GM18873 (cell line): Measurements from ENCODE around the gene OTUB1.
A peak's percentile ranks its signal among the peaks of the same experiment; 100 is the strongest.

Source experiments
- ATAC-seq: cut with Tn5 transposase; IDR thresholded peaks from one replicate; pipeline ENCODE4 v1.9.1; 2021; ENCODE audit warnings: mild to moderate bottlenecking, moderate library complexity, moderate number of reproducible peaks; ENCODE audit not compliant: unreplicated experiment, low FRiP score

OTUB1 gene

GRCh38 chr11:63974259-63975143 is 11.7 kb upstream of the OTUB1 start, which contains the start of gene COX8A:
Gene COX8A, plus strand, starts transcription at chr11:63974620. Its CDS starts 61 bp downstream, at chr11:63974681.
- peak; percentile 97 for ATAC-seq

DNA sequence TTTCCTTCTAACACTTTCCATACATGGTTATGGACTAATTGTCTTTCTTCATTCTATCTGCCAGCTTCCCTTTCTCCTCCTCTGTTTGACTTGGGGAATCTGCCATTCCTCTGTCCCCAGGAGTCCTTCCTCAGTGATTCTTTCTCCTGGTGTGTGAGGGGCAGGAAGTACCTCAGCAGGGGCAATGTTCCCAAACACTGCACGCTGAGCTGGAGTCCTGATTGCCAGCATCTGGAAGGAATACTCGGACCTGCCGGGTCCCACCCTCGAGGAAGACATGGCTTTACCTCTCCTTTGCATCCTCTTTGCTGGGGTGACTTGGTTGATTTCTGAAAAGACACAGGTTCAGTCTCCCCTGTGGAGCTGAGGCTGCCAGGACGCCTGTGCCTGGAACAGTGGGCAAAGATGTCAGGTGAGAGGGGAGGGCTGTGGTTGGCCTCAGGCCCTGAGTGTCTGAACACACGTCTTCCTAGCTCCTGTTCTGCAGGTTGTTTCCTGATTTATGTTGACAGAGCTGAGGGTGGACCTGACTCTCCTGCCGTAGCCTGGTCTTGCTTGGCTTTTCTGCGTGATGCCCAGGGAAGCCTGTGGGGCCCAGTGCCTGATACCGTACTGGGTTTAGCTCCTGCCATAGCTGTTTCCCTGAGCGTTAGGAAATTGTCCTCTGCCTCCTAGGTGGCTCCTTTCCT is 7.5 kb upstream of the OTUB1 start:
- ATAC-seq = no peak

- ATAC-seq = no peak
Observed at GRCh38 chr11:63979426-63979825, 6.8 kb upstream of the OTUB1 start.

GRCh38 chr11:63985812-63986155 is 454 bp upstream of the OTUB1 start:
- ATAC-seq = no peak

DNA sequence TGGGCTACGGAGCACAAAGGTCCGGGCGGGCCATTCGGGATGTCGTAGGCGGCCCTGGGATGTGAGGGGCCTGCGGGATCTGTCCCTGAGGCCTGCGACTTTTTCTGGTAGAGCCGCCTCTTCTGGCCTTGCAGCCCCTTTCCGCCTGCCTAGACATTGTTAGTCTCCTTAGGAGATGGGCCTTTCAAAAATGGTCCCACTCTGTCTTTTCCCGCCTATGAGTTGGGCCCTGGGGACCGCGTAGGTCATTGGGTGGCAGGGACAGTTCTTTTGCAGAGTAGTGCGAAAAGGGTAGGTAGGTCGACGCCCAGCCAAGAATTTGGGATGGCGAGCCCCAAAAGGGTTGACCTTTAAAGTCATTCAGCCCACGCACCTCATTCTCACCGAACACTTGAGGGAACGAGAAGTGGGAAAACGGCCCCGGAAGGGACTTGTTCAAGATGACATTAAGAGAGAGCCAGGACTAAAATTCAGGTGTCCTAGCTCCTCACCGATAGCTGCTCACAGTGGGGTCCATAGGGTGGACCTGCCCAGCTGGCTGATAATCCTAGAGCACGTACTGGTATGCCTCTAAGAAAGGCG is 785 bp downstream of the OTUB1 start:
- no peak for ATAC-seq

DNA sequence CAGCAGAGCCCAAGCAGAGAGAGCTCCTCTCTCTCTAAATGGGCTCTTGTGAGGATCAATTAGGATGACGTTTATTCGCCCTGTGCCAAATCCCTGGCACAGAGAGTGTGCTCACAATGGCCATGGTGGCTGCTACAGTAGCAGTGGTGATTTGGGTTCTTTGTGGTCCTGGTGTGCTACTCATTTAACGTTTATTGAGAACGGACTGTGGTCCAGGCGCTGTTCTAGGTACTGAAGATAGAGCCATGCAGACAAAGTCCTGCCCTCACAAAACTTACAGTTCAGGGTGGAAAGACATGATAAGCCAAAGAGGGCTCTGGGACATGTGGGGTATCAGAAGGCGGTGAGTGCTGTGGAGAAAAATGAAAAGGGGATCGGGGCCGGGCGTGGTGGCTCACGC is 5.3 kb downstream of the OTUB1 start:
- no peak for ATAC-seq

DNA sequence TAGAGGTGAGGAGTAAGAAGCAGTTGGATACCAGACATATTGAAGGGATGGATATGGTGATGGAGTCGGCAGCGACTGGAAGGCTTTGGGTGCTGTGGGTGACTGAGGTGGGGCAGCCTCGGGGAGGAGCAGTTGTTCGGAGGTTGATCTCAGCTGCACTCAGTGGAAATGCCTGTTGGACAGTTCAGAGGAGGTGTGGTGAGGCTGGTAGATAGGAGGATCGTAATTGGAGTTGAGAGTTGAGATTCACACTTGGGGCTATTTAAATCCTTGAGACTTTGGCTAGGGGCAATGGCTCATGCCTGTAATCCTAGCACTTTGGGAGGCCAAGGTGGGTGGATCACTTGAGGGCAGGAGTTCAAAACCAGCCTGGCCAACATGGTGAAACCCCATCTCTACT is 6.9 kb downstream of the OTUB1 start:
- no peak for ATAC-seq

DNA sequence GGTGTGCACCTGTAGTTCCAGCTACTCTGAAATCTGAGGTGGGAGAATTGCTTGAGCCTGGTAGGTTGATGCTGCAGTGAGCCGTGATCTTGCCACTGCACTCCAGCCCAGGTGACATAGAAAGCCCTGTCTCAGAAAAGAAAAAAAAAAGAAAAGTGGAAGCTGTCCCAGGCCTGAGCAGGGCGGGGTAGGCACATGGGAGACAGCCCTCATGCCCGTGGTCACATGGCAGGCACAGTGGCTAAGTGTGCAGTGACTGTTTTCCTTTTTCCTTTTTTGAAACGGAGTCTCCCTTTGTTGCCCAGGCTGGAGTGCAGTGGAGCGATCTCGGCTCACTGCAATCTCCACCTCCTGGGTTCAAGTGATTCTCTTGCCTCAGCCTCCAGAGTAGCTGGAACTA is 7.8 kb downstream of the OTUB1 start:
- ATAC-seq = no peak

DNA sequence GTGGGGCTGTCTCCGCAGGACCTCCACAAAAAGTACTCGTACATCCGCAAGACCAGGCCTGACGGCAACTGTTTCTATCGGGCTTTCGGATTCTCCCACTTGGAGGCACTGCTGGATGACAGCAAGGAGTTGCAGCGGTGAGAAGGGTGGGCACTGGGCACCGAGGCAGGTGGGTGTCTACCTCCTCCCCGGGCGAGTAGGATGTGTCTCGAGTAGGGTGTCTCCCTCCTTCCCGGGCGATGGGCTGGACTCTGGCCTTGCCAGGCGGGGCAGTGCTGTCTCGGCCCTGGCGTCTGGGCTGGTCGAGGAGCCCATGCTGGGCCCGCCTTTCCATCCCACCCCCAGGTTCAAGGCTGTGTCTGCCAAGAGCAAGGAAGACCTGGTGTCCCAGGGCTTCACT is 10.3 kb downstream of the OTUB1 start:
- ATAC-seq = no peak

- no peak for ATAC-seq
Observed at GRCh38 chr11:63997104-63997700, 11.0 kb downstream of the OTUB1 start.

- no peak for ATAC-seq
Observed at GRCh38 chr11:63997801-63998337, 11.6 kb downstream of the OTUB1 start.

DNA sequence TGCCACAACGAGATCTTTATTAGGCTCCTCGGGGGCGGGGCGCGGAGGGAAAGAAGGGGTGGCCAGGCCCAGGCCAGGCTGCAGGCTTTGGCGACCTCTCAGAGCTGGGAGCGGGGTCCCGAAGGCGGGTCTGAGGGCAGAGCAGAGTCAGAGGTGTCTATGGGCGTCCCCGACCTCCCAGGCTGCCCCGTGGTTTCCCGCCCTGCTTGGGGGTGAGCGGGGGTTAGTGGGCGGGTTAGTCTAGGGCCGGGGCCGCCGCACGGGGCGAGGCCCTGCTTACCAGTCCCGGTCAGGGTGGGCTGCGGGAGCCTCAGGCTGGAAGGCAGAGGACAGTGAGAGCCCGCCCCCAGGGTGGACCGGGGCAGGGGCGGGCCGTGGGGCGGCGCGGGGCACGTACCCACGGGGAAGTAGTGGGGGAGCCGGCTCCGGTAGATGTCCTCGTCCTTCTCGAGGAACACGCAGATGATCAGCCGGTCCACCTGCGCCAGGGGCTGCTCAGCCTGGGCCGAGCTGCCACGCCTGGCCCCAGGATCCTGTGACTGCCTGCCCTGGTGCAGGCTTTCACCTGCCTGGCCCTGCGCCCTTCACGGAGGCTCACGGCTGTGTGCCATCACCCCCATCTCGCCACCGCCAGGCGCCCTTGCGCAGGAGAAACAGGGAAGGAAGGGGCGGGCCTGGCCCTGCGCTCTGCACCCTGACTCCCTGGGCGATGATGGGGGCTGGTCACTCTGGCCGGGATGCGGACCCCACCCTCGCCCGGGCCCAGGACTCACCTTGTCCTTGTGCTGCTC is 12.5 kb downstream of the OTUB1 start:
- no peak for ATAC-seq

DNA sequence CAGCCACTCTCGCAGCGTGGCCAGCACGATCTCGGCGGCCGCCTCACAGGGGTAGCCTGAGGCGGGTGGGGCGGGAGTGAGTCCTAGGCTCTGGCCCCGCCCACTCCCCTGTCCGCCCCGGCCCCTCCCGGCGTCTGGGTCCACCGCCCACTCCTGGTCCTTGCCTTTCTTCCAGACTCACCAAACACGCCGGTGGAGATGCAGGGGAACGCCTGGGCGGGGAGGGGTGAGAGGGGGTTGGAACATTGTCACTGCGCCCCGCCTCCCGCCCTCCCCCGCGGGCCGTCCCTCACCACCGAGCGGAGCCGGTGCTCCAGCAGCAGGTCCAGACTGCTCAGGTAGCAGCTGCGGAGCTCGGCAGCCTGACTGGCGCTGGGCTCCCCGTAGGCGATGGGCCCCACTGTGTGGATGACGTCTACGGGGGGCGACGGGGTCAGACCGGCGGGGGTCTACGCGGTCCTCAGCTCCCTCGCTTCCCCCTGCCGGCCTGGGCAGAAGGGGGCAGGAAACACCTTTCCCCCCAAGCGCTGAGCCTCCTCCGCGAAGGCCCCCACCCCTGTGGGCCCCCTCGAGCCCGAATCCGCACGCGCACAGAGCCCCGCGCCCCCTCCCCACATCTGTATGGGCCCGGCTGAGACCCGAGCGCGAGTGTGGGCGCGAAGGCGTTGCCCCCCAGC is 13.2 kb downstream of the OTUB1 start:
- ATAC-seq = no peak

GRCh38 chr11:64000026-64000739 is 13.9 kb downstream of the OTUB1 start:
- ATAC-seq = no peak

- ATAC-seq = no peak
Observed at GRCh38 chr11:64000740-64001483, 14.7 kb downstream of the OTUB1 start.

- no peak for ATAC-seq
Observed at GRCh38 chr11:64001484-64002420, 15.5 kb downstream of the OTUB1 start.
